HCEC 1CT (cell line): Measurements from ENCODE around the gene FNDC3B.

Experiments
- DNase-seq: peaks from one replicate; pipeline ENCODE4 v3.0.0-alpha.2; 2017

Gene FNDC3B

GRCh38 chr3:172120912-172121311 lies 81.5 kb downstream of the FNDC3B start:
- DNase-seq: no peak

GRCh38 chr3:172121981-172122380 lies 82.6 kb downstream of the FNDC3B start:
- no peak for DNase-seq

- no peak for DNase-seq
Observed at GRCh38 chr3:172124271-172124670, 84.9 kb downstream of the FNDC3B start.

- DNase-seq: no peak
Observed at GRCh38 chr3:172125053-172125452, 85.7 kb downstream of the FNDC3B start.

DNA sequence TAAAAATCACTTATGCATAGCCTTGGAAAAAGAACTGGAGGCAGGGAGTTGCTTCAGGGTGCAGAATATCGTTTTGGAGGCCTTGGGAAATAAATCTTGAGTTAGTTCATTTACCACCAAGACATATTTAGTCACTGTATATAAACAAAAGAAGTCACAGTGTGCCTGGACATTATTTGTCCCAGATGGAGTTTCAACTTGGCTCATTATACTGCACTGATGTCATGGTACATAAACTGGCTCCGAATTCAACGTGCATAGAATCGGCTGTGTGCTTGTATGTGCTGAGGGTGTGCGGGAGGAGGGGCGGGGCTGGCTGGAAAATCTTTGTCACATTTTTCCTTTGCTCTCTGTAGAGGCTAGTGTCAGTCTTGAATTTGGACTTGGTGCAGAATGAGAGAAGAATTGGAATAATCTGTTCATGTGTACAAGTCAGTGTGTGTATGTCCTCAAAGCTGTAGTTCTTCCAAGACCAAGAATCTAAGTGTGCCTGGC lies 86.6 kb downstream of the FNDC3B start:
- peak; percentile 73 for DNase-seq

- peak; percentile 35 for DNase-seq
Observed at GRCh38 chr3:172126741-172127140, 87.4 kb downstream of the FNDC3B start.

DNA sequence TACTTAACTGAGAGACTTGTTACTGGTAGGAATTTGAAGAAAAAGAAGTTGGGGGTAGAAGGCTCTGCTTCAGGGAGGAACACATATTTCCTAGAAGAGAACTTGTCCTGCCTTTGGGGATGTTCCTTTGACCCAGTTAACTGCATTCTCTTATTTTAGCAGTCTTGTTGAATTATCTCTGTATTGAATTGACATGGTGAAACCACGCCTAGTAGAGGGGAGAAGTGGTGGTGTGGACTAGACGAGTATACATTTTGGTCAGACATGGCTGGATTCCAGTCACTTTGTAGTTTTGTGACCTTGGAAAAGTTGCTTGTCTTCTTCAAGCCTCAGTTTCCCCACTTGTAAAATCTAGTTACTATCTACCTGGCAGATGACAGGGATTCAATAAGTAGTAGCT lies 87.8 kb downstream of the FNDC3B start:
- DNase-seq: no peak

DNA sequence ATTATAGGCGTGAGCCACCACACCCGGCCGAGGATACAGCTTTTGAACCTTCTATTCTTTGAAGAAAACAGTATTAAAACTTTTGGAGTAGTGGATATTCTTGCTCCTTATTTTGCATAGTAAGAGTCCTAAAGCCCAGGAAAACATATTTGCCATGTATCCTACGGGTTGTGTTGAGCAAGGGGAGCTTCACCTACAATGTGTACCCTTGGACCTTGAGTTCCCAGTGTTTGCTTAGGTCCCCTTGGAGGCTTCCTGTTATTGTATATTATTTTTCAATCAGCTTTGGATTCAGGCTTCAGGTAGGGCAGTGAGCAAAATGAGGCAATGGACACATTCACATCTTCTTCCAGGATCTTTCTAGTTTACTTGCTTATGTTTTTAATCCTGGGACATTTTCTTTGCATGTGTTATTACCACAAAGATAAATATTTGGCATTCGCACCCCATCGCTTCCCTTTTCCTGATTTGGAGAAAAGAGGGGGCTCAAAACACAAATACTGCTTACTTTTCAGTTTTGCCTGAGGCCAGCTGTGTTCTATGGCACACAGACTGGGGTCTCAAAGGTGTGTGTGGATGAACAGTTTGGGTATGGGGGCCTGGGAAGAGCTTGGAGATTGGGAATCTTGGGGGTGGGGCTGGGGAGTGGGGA lies 88.7 kb downstream of the FNDC3B start:
- peak; percentile 34 for DNase-seq

DNA sequence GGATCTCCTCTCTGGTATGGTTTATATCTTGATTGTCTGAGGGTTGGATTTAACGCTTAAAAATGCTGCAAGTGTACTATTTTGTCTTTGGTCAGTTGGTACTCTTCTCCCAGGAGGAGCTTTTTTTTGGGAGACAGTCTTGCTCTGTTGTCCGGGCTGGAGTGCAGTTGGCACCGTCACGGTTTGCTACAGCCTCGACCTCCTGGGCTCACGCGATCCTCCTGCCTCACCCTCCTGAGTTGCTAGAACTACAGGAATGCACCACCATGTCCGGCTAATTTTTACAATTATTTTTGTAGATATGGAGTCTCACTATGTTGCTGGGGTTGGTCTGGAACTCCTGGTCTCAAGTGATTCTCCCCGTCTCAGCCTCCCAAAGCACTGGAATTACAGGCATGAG lies 89.5 kb downstream of the FNDC3B start:
- DNase-seq: no peak

GRCh38 chr3:172129498-172129849 lies 90.1 kb downstream of the FNDC3B start:
- DNase-seq: no peak

- DNase-seq: peak; percentile 99
Observed at GRCh38 chr3:172129850-172130716, 90.7 kb downstream of the FNDC3B start.

GRCh38 chr3:172130717-172131050 lies 91.3 kb downstream of the FNDC3B start:
- DNase-seq: no peak

DNA sequence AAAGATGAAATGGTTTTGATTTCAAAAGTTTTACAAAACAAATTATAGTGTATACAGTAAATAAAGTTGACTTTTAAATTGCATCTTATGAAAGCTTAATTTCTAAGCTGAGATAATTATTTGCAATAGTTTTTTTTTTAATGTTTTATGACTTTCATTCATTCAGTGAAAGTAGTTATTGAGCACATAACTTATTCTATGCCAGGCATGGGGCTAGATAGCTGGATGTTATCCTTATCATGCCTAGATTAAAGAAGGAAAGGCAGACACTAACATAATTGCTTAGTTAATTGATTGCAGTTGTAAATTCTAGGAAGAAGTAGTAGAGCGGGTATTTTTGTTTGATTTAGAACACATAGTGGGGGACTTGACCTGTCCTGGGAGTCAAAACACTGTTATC lies 92.4 kb downstream of the FNDC3B start:
- no peak for DNase-seq

DNA sequence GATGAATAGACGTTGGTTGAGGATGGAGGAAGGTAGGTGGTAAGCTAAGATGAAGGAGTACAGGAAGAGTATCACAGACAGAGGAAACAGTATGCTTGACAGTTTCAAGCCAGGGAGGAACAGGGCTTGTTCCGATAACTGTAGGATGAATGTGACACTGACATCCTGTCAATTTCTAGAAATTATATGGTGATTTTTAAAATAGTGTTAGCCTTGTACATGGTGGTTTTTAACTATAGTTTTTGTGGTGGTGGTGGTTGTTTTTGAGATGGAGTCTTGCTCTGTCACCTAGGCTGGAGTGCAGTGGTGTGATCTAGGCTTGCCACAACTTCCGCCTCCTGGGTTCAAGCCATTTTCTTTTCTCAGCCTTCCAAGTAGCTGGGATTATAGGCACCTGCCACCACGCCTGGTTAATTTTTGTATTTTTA lies 92.8 kb downstream of the FNDC3B start:
- DNase-seq: no peak

GRCh38 chr3:172132721-172133311 lies 93.4 kb downstream of the FNDC3B start:
- DNase-seq: no peak

GRCh38 chr3:172133838-172134237 lies 94.5 kb downstream of the FNDC3B start:
- no peak for DNase-seq

DNA sequence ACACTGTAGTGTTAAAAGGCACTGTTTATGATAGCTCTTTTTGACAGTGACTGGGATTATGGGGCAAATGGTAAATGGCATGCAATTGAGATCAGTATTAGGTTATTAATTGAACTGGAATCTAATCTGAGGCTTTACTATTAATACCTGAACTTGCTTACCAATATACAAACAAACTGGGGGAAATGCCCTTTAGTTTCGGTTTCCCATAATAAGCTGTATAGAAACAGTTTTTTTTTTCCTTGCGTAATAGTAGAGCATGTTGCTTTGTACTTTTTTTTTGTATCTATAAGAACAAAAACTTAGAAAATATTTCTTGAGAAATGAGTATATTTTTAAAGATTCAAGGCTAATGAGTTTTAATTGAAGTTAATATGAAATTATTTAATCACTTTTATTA lies 95.0 kb downstream of the FNDC3B start:
- no peak for DNase-seq

- DNase-seq: no peak
Observed at GRCh38 chr3:172135185-172135584, 95.8 kb downstream of the FNDC3B start.

DNA sequence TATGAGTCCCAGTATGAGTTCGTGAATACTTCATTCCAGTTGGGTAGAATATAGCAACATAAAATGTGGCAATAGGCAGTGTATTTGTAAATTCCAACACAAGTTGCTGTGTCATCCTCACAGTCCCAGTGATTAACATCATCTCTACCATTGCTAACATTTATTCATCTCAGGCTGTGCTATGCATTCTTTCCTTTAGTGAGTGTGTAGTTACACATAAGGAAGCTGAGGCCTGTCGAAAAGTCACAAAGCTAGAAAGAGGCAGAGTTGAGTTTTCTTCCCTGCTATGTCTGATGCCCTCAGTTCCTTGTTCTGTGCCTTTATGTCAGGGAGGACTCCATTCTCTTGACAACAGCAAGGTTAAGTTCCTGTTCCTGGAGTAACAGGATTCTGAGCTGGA lies 96.4 kb downstream of the FNDC3B start:
- peak; percentile 90 for DNase-seq

GRCh38 chr3:172136330-172136729 lies 97.0 kb downstream of the FNDC3B start:
- DNase-seq: no peak

- peak; percentile 65 for DNase-seq
Observed at GRCh38 chr3:172137287-172138192, 98.2 kb downstream of the FNDC3B start.

DNA sequence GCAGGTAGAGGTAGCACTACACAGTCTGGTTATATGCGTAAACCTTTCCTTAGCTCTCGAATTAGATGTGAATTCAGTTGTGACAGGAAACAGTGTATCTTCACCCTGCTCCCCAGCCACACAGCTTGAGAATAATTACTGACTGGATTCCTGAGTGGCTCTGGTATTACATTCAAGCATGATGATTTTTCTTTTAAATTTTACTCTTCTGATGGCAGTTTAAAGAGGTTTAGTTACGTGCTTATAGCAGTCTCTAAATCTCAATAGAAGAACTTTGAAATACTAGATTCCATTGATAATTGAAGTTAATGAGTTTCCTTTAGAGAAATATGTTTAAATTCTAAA lies 98.8 kb downstream of the FNDC3B start:
- no peak for DNase-seq
